Measurements from ENCODE around the gene NMT2. TPM values are rescaled to one million over a fixed set of nuclear protein-coding genes. Genes with fewer than 3 reads are reported as not detected.

Gene NMT2
- total RNA-seq, 1 experiment from 2014 or later: 26.1 TPM

DNA sequence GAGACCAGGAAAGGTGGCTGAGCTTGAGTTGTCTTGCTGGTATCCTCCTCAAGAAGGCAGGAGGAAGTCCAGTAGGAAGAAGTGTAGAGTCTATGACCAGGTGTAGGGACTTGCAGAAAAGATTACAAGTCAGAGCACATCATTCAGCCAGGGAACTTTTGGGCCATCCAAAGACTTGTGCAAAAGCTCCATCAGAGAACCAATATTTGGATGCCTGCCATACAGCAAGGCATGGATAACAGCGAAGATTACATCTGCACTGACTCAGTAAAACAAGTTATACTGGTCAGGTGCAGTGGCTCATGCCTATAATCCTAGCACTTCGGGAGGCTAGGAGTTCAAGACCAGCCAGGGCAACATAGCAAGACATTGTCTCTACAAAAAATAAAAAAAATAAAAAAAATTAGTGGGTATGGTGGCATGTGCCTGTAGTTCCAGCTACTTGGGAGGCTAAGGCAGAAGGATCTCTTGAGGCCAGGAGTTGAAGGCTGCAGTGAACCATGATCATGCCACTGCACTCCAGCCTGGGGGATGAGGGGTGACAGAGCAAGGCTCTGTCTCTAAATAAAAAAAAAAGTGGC, 13.2 kb upstream of the NMT2 start (continued):
- TF ChIP-seq ZBTB33 (IDR thresholded peaks at IDR 0.05; ENCODE audit: extremely low read depth, insufficient replicate concordance, low read length) (no peak), TCF7L2 (IDR thresholded peaks at IDR 0.05; ENCODE audit: borderline replicate concordance, extremely low read depth, insufficient read depth, insufficient read length) (no peak), SRF (IDR thresholded peaks at IDR 0.05; ENCODE audit: low read depth) (no peak), JUND (IDR thresholded peaks at IDR 0.05) (no peak)

DNA sequence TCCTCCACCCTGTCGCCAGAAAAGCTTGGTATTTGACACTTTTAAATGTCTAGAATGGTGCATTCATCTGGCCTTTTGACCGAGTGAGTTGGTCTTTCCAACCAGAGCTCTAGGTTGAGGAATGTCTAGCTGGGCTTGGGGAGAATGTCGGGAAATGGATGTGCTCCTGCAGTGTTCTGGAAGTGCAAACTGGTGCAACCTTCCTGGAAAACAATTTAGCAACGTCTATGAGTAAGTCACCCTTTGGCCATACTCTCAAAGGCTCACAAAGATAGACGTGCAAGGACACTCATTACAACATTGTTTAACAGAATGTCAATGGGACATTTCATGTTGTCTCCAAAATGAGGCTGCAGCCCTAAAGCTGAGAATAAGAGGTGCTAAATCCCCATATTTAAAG, 12.2 kb upstream of the NMT2 start:
- no peak overlapping the region for H3K9ac ChIP-seq (ENCODE audit: low read length)
- RAD21 ChIA-PET (ENCODE audit: low non-redundant PET in 1 of 2, low total read pairs in 2 of 2, uncharacterized antibody in 2 of 2, unreplicated experiment in 2 of 2): no interaction called here
- no peak overlapping the region for H3K4me2 ChIP-seq (ENCODE audit: low read length)
- POLR2A ChIA-PET: no interaction called here
- intact Hi-C loops (cut with micrococcal nuclease): no loop called here
- no peak overlapping the region for H3K27ac ChIP-seq (ENCODE audit: low read depth, low read length)
- no peaks in the 10 kb centered on the region for H4K20me1 ChIP-seq (ENCODE audit: insufficient read depth)
- H3K4me1 ChIP-seq (ENCODE audit: control insufficient read depth in 1 of 2, insufficient read depth in 2 of 2, low read length in 2 of 2): no peaks in the 10 kb centered on the region
- no peak overlapping the region for H2AFZ ChIP-seq (ENCODE audit: low read depth, low read length, poor library complexity, severe bottlenecking)
- ATAC-seq: no peak
- no TSS peak for BruUV-seq (replicated peaks)
- H3K27me3 ChIP-seq (ENCODE audit: insufficient read depth, low read length): no peaks in the 10 kb centered on the region
- CTCF ChIA-PET: no interaction called here
- H3K4me3 ChIP-seq (replicated peaks in 1 of 2; ENCODE audit: low read depth in 1 of 2, low read length in 2 of 2): no peak overlapping the region
- H3K9me2 ChIP-seq (ENCODE audit: insufficient read depth): no peaks in the 10 kb centered on the region
- TF ChIP-seq ZNF274 (IDR thresholded peaks at IDR 0.05; ENCODE audit: low read depth, low read length) (no peak), SRF (IDR thresholded peaks at IDR 0.05; ENCODE audit: low read depth) (no peak), POLR2AphosphoS5 (IDR thresholded peaks at IDR 0.05; ENCODE audit: low read depth, low read length) (no peak), EZH2 (IDR thresholded peaks at IDR 0.05) (no peak), EZH2phosphoT487 (IDR thresholded peaks at IDR 0.05; ENCODE audit: borderline replicate concordance) (no peak), CBX3 (IDR thresholded peaks at IDR 0.05; ENCODE audit: low read depth) (no peak), RAD21 (IDR thresholded peaks at IDR 0.05; ENCODE audit: low read depth) (no peak), CTCF (IDR thresholded peaks at IDR 0.05 in 2 of 3, conservative IDR thresholded peaks at IDR 0.05 in 1 of 3; ENCODE audit: borderline replicate concordance in 1 of 3, insufficient read depth in 1 of 3, low read depth in 2 of 3, low read length in 2 of 3) (no peak), JUND (IDR thresholded peaks at IDR 0.05) (no peak)
- TF ChIP-seq, protein P1, sequence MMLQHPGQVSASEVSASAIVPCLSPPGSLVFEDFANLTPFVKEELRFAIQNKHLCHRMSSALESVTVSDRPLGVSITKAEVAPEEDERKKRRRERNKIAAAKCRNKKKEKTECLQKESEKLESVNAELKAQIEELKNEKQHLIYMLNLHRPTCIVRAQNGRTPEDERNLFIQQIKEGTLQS (IDR thresholded peaks at IDR 0.05): no peak
- no peak for DNase-seq (ENCODE audit: low read depth, low spot score)
- H3K36me3 ChIP-seq (ENCODE audit: control insufficient read depth in 1 of 2, insufficient read depth in 2 of 2, low read length in 2 of 2): no peaks in the 10 kb centered on the region
- no peaks in the 10 kb centered on the region for H3K9me3 ChIP-seq (ENCODE audit: control insufficient read depth in 1 of 2, insufficient read depth in 1 of 2, low read depth in 1 of 2, low read length in 2 of 2)
- no peaks in the 10 kb centered on the region for H3K79me2 ChIP-seq (ENCODE audit: insufficient read depth, low read length)
